ENCODE results near the gene SLC15A4.

The SLC15A4 gene

DNA sequence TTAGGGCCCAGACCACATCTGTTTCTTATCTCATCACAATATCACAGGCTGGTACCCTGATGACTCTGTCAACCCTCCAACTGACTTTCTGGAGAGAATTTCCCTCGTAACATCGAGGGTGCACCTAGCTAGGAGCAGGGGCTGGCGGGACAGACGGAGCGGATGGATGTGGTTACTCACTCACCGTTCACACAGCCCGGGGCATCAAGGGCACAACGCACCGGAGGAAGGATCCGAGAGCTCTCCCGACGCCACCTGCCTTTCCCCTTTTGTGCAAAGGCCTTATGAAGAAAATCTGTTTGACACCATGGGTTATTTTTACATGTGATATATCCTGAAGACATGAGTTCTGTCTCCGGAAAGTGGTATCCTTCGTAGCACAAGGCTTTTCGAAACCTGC, 31.4 kb downstream of the SLC15A4 start:
- DNase-seq: no peak

DNA sequence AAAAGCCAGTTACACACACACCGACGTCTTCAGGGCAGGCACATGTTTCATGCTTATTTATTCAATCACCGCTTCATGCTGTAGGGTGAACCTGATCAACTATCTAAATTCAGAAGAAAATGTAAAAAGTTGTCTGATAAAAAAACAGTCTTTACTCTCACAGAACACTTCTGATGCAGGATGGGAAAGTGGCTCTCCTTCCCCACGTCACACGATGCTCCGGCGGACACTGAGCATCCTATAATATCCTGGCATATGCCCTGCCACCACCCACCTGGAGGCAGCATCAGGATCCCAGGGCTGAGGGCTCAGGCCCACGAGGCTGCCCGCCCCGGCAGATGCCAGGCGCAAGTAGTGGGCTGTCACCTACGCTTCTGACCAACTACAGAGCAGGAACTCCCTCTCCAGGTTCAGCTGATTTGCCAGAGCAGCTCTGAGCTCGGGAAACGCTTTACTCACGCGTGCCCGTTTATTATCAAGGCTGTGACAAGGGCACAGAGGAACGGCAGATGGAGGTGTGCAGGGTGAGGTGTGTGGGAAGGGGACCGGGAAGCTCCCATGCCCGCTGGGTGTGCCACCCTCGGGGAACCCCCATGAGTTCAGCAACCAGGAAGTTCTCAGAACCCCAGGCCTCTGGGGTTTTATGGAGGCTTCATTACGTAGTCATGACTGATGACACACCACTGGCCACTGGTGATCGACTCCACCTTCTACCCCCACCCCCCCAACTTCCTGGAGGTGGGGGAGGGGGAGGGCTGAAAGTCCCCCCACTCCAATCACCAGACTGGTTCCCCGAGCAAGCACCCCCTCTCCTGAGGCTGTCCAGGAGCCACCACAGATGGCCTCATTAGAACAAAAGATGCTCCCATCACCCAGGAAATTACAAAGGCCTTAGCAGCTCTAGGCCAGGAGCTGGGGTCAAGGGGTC, 32.1 kb downstream of the SLC15A4 start:
- DNase-seq: no peak

DNA sequence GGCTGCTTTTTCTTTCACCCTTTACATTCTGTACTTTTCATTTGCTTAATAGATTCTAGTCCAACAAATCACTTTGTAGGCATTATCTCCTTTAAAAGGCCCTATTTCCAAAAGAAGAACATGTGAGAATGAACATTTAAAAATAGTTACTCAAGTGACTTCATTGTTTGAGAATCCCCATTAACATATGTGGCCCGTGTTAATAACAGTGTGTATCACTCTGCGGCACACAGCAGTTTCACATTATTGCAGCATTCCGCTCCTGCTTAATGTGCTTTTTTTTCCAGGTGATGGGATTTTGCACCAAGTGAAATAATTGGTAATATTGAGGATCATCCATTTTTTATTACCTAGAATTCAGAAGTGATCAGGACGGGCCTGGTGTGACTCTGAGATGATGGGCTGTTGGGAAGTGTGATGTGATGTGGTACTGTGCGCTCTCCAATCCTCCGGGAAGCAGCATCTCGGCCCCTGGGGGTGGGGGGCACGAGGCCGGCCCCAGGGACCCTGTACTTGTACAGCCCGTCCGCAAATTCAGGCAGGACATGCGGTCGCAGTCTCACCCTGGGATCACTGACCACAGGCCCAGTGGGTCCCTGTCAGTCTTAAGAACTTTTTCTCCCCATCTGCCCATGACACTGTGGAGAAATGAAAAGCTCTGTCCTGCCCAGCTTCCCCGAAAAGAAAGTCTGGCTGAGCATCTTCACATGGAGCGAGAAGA, 32.9 kb downstream of the SLC15A4 start:
- DNase-seq: no peak

GRCh38 chr12:128790221-128790620, 33.5 kb downstream of the SLC15A4 start:
- DNase-seq: no peak

DNA sequence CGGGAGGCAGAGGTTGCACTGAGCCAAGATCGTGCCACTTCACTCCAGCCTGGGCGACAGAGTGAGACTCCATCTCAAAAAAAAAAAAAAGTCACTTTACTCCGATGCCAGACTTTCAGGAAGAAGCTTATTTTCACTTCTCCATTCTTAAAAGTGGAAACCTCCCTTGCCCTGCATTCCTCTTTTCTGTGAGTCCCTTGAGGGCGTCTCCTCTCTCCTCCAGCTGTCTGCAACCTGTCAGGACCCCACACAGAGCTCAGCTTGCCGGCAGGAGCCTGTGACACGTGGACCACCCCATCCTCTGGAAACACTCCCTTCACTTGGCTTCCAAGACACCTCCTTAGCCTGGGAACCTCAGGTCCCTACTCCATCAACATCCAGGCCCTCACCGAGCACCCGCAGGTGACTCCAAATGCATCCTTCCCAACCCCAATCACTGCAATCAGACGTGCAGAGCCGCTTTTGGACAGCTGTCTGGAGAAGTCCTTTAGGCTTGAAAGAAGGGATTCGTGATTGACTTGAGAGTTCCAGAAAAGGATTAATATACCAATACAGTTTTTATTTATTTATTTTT, 34.3 kb downstream of the SLC15A4 start:
- DNase-seq: no peak

GRCh38 chr12:128787827-128788226, 35.9 kb downstream of the SLC15A4 start:
- no peak for DNase-seq

DNA sequence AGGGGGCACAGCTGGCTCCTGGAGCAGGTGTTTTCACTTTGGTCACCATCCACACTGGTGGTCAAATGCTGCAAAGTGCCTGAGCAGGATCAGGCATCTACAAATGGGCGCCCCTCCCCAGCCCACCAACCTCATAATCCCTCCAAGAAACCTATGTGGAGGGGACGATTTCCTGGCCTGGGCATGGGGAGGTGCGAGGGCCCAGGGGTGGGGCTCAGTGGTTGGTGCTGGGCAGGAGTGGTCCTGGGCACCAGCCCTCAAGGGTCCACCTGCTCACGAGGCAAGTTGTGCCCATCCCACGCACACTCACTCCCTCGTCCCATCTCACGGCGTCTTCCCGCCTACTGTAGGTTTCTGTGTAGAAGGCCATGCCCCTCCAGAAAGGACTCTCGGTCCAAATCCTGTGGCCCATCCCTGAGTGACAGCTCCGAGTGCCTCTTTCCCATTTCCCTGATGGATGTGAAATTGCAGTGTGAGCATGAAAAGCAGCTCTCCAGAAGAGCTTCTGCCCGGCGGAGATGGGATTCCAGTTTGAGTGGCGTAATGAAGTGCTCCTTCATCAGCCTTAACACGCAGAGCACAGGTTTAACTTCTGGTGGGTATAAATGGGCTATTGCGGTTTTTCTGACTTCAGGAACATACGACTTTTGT, 36.9 kb downstream of the SLC15A4 start:
- DNase-seq: no peak

DNA sequence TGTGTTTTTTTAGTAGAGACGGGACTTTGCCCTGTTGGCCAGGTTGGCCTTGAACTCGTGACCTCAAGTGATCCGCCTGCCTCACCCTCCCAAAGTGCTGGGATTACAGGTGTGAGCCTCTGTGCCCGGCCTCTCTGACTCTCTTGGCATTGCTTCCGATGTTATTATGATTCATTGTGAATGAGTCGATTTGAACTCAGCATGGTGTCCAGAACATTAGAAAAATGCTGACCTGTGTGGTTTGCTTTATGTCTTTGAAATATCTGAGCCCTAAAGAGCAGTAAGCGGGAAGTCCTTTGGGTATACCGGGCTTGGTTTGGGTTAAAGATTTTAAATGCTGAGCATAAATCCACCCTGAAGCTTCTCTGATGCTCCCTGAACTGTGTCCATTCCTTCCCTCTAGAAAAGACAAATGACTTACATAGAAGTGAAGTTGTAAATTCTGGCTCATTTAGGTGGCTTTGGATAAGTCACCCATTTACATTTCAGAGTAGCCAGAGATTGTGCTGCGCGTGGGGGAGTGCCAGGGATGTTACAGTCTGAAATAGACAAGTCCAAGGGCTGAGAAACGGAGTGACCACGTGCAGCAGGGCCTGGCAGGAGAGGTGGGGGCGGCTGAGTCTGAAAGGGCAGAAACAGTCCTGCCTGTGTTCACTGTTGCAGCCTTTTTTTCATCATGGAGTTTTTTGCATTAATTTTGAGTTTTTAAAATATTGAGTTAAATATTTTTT, 39.6 kb downstream of the SLC15A4 start:
- no peak for DNase-seq

DNA sequence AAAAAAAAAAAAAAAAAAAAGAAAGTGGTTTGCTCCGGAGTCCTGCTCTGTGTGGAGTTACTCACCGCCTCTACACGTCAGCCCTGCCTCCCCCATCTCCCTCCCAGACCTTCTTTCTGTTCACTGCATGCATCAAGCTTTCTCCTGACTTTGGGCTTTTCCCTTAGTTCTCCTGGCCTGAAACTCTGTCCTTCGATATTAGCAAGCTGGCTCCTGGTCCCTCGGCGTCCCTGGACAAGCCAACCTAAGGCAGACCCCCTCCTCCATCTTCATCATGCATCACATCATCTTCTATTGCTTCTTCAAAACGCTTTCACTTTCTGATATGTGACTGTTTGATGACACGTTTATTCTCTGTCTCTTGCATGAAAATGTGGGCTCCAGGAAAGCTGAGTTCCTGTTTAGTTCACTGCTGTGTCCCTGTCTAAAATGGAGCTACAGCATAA, 40.6 kb downstream of the SLC15A4 start:
- no peak for DNase-seq

GRCh38 chr12:128779901-128780300, 43.9 kb downstream of the SLC15A4 start:
- no peak for DNase-seq

DNA sequence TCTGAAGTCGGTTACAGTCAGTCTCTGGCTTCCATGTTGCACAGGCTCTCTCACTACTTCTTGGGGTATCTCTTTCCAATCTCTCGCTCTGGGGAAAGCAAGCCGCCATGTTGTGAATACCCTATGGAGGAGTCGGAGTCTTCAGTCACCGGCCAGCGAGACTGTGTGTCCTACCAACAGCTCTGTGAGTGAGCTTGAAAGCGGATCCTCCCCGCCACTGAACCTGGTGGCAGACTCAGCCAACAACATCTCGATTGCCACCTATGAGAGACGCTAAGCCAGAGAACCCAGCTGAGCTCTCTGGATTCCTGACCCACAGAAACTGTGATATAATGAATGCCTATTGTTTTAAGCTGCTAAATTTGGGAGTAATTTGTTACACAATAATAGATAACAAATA, 51.5 kb downstream of the SLC15A4 start:
- DNase-seq: no peak

DNA sequence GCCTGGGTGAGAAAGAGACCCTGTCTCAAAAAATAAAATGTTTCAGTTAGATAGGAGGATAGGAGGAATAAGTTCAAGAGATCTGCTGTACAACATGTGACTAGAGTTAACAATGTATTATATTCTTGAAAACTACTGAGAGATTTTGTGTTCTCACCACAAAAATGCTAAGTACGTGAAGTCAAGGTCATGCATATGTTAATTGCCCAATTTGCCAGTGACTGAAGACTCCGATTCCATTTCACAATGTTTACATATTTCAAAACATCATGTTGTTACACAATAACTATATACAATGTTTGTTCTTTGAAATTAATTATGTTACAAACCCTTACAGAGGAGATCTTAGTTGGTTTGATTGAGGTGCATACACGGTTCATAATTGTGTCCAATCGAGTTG, 52.1 kb downstream of the SLC15A4 start:
- DNase-seq: no peak

- DNase-seq: no peak
These were observed 56.2 kb downstream of the SLC15A4 start for GRCh38 chr12:128767518-128767917.

- no peak for DNase-seq
These were observed 56.8 kb downstream of the SLC15A4 start for GRCh38 chr12:128766738-128767501.

DNA sequence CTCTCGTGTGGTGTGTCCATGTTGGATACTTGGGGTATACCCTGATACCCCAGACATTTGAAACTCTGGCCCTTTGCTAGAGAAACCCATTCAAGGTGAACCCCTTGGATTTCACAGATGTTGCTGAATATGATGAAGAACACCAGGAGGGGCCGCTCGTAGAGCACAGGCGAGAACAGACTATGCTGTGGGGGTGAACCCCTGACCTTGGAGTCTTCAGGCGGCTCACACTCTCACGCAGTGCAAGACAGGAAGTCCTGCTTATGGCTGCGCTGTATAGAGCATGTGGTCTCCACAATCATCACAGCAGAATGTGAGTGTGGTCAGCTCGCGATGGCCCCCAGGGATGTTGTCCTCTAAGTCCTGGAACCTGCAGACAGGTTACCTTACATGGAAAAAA, 60.4 kb downstream of the SLC15A4 start:
- DNase-seq: no peak

- no peak for DNase-seq
These were observed 62.4 kb downstream of the SLC15A4 start for GRCh38 chr12:128761379-128761790.

- DNase-seq: no peak
These were observed 68.2 kb downstream of the SLC15A4 start for GRCh38 chr12:128755566-128755965.

GRCh38 chr12:128754275-128754674, 69.5 kb downstream of the SLC15A4 start:
- no peak for DNase-seq

DNA sequence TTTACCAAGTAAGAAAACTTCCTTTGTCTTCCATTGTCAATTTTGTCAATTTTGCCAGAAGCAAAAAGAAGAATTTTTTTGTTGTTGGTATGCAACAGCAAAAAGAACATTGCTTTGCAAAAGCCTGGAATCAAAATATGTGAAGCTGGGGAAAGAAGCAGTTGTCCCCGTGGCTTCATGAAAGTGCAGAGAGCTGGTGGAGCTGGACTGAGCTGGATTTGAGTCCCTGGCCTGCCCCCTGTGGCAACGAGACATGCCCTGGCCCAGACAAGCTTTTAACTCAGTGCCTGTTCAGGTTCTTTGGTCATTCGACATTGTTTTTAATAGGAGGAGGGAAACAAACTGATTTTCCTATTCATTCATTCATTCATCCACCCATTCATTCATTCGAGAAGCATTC, 70.3 kb downstream of the SLC15A4 start:
- DNase-seq: no peak

- no peak for DNase-seq
These were observed 71.4 kb downstream of the SLC15A4 start for GRCh38 chr12:128752386-128752785.

DNA sequence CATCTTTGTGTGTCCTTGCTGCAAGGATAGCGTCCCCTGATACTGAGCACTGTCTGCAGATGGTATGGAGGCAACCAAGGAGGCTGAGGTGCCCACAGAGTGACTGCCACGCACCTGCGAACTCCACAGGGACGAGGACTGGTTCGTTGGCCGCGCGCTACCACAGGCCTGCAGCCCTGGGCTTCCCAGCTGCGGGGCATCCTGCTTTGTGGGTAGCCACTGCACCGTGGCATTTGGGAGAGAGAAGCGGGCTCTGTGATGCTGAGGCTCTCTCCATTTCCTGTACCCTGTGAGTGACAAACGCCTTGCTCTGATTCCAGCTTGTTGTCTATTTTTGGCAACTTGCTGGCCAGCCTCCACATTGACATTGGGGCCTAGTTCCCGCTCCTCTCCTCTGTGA, 76.3 kb downstream of the SLC15A4 start:
- no peak for DNase-seq

All from activated T-cell treated with anti-CD3 and anti-CD28 coated beads for 4 hours (primary cell).